HepG2 (cell line): ENCODE measurements around the gene ARHGAP12. TPM values are rescaled to one million over a fixed set of nuclear protein-coding genes. Genes with fewer than 3 reads are reported as not detected.

Source experiments
- ATAC-seq: fragments of 200-7000 bp; cut with Tn5 transposase; 3 replicates; pipeline ENCODE4 v1.9.1; 2020; ENCODE audit warnings: mild to moderate bottlenecking, moderate library complexity
- BruUV-seq: library from RNA; stranded (reverse); fragments of 400-500 nt; replicated peaks from 2 replicates; lab custom pipeline; 2021; lab: Mats Ljungman, UMichigan
- CTCF ChIA-PET: fragments of 300-600 bp; formaldehyde crosslinking; extraction: SDS; loops from one replicate; lab custom pipeline; 2021; ENCODE audit warnings: low total read pairs, inconsistent platforms, low intra/inter-chr PET ratio; lab: Yijun Ruan, JAX
- POLR2A ChIA-PET: fragments of 350-600 bp; sonication (Branson Sonifier 250); formaldehyde crosslinking; loops from one replicate; lab custom pipeline; 2020; ENCODE audit warnings: antibody characterized with exemption, inconsistent platforms; lab: Yijun Ruan, JAX
- DNase-seq: peaks from one replicate; pipeline ENCODE4 v3.0.0-alpha.2; 2015; ENCODE audit warnings: low spot score
- FAIRE-seq: peaks from 3 replicates; lab custom pipeline; 2011; peaks lifted over from hg19 to GRCh38; lab: Jason Lieb, UNC
- H2AFZ ChIP-seq: one replicate; pipeline ENCODE4 v1.6.1; 2011; ENCODE audit warnings: low read length, inconsistent platforms
- H3K27ac ChIP-seq: fragments of 300-600 bp; 3 replicates; pipeline ENCODE4 v1.8.0; 2011; ENCODE audit warnings: mixed run types, mild to moderate bottlenecking, mixed read lengths, low read length, inconsistent platforms; ENCODE audit not compliant: insufficient read depth; ENCODE audit errors: extremely low read length
- H3K27me3 ChIP-seq, 2 experiments: fragments of 200-600 bp in 1 of 2; 2 replicates in 1 of 2; 3 replicates in 1 of 2; pipeline versions ENCODE4 v1.6.0 to v1.8.0; 2011; ENCODE audit warnings: low read length in 2 of 2, mild to moderate bottlenecking in 2 of 2, moderate library complexity in 2 of 2, inconsistent platforms in 1 of 2; ENCODE audit not compliant: insufficient read depth in 2 of 2, control insufficient read depth in 1 of 2
- H3K36me3 ChIP-seq, 2 experiments: fragments of 200-600 bp in 1 of 2; replicated peaks in 1 of 2; 2 replicates in 1 of 2; 3 replicates in 1 of 2; pipeline versions ENCODE4 v1.5.1 to v1.8.0; 2011; ENCODE audit warnings: low read length in 2 of 2, inconsistent platforms in 1 of 2; ENCODE audit not compliant: insufficient read depth in 2 of 2, control insufficient read depth in 1 of 2
- H3K4me1 ChIP-seq: 2 replicates; pipeline ENCODE4 v1.5.1; 2012; ENCODE audit warnings: low read length, inconsistent platforms; ENCODE audit not compliant: insufficient read depth
- H3K4me2 ChIP-seq: 2 replicates; pipeline ENCODE4 v1.6.0; 2011; ENCODE audit warnings: low read depth, low read length, inconsistent platforms
- H3K4me3 ChIP-seq, 3 experiments: fragments of 200-600 bp in 1 of 3; sonication (generic), shearing (Covaris generic) in 1 of 3; replicated peaks in 1 of 3; 2 replicates each; pipeline ENCODE4 v1.5.1; 2011 to 2016; ENCODE audit warnings: low read length in 3 of 3, inconsistent platforms in 2 of 3, low read depth in 2 of 3, mild to moderate bottlenecking in 2 of 3, control low read depth in 1 of 3, mixed read lengths in 1 of 3; ENCODE audit not compliant: insufficient read depth in 1 of 3
- H3K79me2 ChIP-seq: one replicate; pipeline ENCODE4 v1.6.1; 2011; ENCODE audit warnings: low read length, inconsistent platforms; ENCODE audit not compliant: insufficient read depth
- H3K9ac ChIP-seq: 2 replicates; pipeline ENCODE4 v1.6.0; 2011; ENCODE audit warnings: mild to moderate bottlenecking, low read depth, low read length, inconsistent platforms; ENCODE audit not compliant: insufficient read depth
- H3K9me3 ChIP-seq: 2 replicates; pipeline ENCODE4 v1.5.1; 2012; ENCODE audit warnings: mild to moderate bottlenecking, low read length
- H4K20me1 ChIP-seq: 2 replicates; pipeline ENCODE4 v1.6.0; 2011; ENCODE audit warnings: inconsistent platforms, mild to moderate bottlenecking, low read length, moderate library complexity; ENCODE audit not compliant: insufficient read depth
- KMT2B ChIP-seq: IDR thresholded peaks from 2 replicates; pipeline ENCODE4 v1.6.1; 2016; ENCODE audit warnings: missing genetic modification reagents, missing compliant biosample characterization
- MAFF ChIP-seq: IDR thresholded peaks from 2 replicates; pipeline ENCODE4 v1.6.1; 2011; ENCODE audit warnings: low read depth, low read length, improper control_type of control experiment
- MAFK ChIP-seq, 2 experiments: IDR thresholded peaks in 1 of 2; conservative IDR thresholded peaks in 1 of 2; 2 replicates each; pipeline ENCODE4 v1.6.1; 2011; ENCODE audit warnings: improper control_type of control experiment in 2 of 2, low read length in 2 of 2
- MYC ChIP-seq: sonication (generic); formaldehyde crosslinking; IDR thresholded peaks from 2 replicates; pipeline ENCODE4 v1.9.0; 2021; ENCODE audit warnings: missing genetic modification reagents, borderline replicate concordance
- THAP11 ChIP-seq: IDR thresholded peaks from 2 replicates; pipeline ENCODE4 v1.6.1; 2016; ENCODE audit warnings: missing biosample characterization, missing genetic modification reagents
- ZNF672 ChIP-seq: sonication (generic); formaldehyde crosslinking; IDR thresholded peaks from 2 replicates; pipeline ENCODE4 v1.8.1; 2022; ENCODE audit warnings: missing genetic modification reagents
- ZSCAN25 ChIP-seq: sonication (generic); formaldehyde crosslinking; IDR thresholded peaks from 2 replicates; pipeline ENCODE4 v1.8.0; 2022; ENCODE audit warnings: mild to moderate bottlenecking, missing genetic modification reagents
- WGBS: methylation state at CpG from one replicate; pipeline ENCODE4 v1.1.6; 2017; ENCODE audit warnings: low lambda C conversion rate; 5-methylcytosine and 5-hydroxymethylcytosine counted together
- in situ Hi-C: cut with HindIII; loops from 2 replicates; pipeline ENCODE4 v1.10.0; 2017; ENCODE audit warnings: low pct_unique_long_range_greater_than_20kb; ENCODE audit not compliant: extremely low pct_ligation_motif_present
- intact Hi-C: fragments of 100-400 bp; cut with micrococcal nuclease; formaldehyde crosslinking; loops from one replicate; pipeline ENCODE4 v1.10.0; 2022; ENCODE audit not compliant: unreplicated experiment
- polyA plus RNA-seq, 8 experiments: library from polyadenylated mRNA; depleted of rRNA in 3 of 8; stranded (reverse) in 7 of 8; unstranded in 1 of 8; fragments of >200 nt; fragmentation: Illumina TruSeq in 4 of 8; extraction: Trizol in 4 of 8; gene quantifications; 2 replicates each; pipeline versions ENCODE4 v1.2.1 to v1.2.3, GENCODE V29; 2011 to 2016; ENCODE audit warnings: low read depth in 4 of 8, missing spikeins in 1 of 8, mixed read lengths in 1 of 8; ENCODE audit not compliant: insufficient read depth in 1 of 8
- total RNA-seq, 5 experiments: library from RNA; depleted of rRNA; stranded (reverse); fragments of >200 nt; fragmentation: Illumina TruSeq; extraction: Trizol; gene quantifications; 2 replicates each; pipeline ENCODE4 v1.2.3, GENCODE V29; 2016; ENCODE audit warnings: low read depth in 1 of 5
- TF ChIP-seq, protein P1 (sequence below): sonication (generic); formaldehyde crosslinking; IDR thresholded peaks from 2 replicates; pipeline ENCODE4 v1.5.1; 2020; ENCODE audit warnings: mild to moderate bottlenecking, missing genetic modification reagents, moderate library complexity
- TF ChIP-seq, protein P2 (sequence below): sonication (generic); formaldehyde crosslinking; IDR thresholded peaks from 2 replicates; pipeline ENCODE4 v1.5.0; 2020; ENCODE audit warnings: missing genetic modification reagents
- TF ChIP-seq, protein P3 (sequence below): IDR thresholded peaks from 2 replicates; pipeline ENCODE4 v1.6.1; 2012; ENCODE audit warnings: low read length, improper control_type of control experiment

Gene ARHGAP12
- total and polyA plus RNA-seq, 2 of the 13 experiments (the other 11 are each of a cell fraction or from before 2014, with no cell fraction given), result 25.0 to 54.6 TPM

DNA sequence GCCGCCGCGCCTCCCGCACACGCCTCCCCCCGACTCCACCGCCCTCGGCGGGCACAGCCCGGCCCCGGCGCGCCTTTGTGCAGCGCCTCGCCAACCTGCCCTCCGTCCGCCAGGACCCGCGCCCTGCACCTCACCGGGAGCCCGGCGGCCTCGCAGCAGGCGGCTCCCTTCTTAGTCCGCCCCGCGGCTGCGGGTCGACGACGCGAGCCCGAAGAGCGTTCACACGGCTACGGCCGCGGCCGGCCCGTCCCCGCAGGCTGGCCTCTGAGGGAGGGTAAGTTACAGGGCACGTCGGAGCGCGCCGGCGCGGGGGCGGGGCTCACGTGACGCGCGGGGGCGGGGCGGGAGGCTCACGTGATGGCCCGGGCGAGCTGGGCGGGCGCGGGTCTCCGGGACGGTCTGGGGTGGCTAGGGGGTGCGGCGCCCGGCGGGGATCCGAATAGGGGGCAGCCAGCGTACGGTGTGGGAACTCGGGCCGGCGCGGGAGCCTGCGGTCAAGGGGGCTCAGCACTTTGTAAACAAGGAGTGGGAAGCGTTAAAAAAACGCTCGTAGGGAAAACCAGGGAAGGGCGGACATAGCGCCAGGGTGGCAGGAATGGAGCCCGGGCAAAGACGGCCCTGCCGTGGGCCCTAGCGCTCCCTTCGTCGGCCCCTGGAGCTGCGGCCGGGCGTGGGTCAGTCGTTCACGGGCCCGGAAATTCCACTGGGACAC lies at the start of gene ARHGAP12 (continued):
- TF ChIP-seq, protein P1, sequence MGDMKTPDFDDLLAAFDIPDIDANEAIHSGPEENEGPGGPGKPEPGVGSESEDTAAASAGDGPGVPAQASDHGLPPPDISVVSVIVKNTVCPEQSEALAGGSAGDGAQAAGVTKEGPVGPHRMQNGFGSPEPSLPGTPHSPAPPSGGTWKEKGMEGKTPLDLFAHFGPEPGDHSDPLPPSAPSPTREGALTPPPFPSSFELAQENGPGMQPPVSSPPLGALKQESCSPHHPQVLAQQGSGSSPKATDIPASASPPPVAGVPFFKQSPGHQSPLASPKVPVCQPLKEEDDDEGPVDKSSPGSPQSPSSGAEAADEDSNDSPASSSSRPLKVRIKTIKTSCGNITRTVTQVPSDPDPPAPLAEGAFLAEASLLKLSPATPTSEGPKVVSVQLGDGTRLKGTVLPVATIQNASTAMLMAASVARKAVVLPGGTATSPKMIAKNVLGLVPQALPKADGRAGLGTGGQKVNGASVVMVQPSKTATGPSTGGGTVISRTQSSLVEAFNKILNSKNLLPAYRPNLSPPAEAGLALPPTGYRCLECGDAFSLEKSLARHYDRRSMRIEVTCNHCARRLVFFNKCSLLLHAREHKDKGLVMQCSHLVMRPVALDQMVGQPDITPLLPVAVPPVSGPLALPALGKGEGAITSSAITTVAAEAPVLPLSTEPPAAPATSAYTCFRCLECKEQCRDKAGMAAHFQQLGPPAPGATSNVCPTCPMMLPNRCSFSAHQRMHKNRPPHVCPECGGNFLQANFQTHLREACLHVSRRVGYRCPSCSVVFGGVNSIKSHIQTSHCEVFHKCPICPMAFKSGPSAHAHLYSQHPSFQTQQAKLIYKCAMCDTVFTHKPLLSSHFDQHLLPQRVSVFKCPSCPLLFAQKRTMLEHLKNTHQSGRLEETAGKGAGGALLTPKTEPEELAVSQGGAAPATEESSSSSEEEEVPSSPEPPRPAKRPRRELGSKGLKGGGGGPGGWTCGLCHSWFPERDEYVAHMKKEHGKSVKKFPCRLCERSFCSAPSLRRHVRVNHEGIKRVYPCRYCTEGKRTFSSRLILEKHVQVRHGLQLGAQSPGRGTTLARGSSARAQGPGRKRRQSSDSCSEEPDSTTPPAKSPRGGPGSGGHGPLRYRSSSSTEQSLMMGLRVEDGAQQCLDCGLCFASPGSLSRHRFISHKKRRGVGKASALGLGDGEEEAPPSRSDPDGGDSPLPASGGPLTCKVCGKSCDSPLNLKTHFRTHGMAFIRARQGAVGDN, result no peak; the same call in none of the 2 replicates
- TF ChIP-seq ZNF672 (CRISPR knock-in tag) (0 out of 2 replicates have a peak, but pooled peaks have one; percentile 21), THAP11 (CRISPR knock-in tag) (peak; percentile 62)

DNA sequence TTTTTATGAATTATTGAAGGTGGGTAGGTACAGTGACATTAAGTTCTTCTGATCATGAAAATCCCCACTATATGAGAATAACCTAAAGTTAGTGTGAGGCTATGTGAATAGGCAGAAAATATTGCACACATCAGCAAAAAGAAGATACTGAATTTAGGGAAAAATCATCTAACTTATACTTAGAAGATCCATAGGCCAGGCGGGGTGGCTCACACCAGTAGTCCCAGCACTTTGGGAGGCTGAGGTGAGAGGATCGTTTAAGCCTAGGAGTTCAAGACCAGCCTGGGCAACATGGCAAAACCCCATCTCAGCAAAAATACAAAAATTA lies 49.5 kb upstream of the ARHGAP12 start:
- BruUV-seq, result no TSS peak
- Histone ChIP-seq H3K9me3 (no peaks in the 10 kb centered on the region), H4K20me1 (no peaks in the 10 kb centered on the region), H3K4me1 (peaks cover 17% of the 10 kb centered on the region), H3K79me2 (no peaks in the 10 kb centered on the region), H3K4me2 (no peak overlapping the region), H3K27me3 (no peaks in the 10 kb centered on the region; a peak in 1 of 5 replicates), H3K27ac (no peak overlapping the region), H2AFZ (no peak overlapping the region), H3K4me3 (no peak overlapping the region), H3K36me3 (no peaks in the 10 kb centered on the region), H3K9ac (no peak overlapping the region)
- DNase-seq, result no peak
- intact Hi-C loops (no loop called here), in situ Hi-C loops (no loop called here)
- 68% methylated on average over 2 of the region's 2 CpGs for WGBS
- CTCF ChIA-PET, result no interaction called here
- ATAC-seq, result no peak
- POLR2A ChIA-PET, result no interaction called here
- TF ChIP-seq MAFK (conservative IDR thresholded peaks at IDR 0.05 in 1 of 2, IDR thresholded peaks at IDR 0.05 in 1 of 2; ENCODE audit: low read length in 2 of 2) (peak; percentile 96 to 98), MAFF (peak; percentile 97), MYC (no peak), KMT2B (CRISPR knock-in tag) (no peak), ZSCAN25 (CRISPR knock-in tag) (no peak)
- TF ChIP-seq, protein P2, sequence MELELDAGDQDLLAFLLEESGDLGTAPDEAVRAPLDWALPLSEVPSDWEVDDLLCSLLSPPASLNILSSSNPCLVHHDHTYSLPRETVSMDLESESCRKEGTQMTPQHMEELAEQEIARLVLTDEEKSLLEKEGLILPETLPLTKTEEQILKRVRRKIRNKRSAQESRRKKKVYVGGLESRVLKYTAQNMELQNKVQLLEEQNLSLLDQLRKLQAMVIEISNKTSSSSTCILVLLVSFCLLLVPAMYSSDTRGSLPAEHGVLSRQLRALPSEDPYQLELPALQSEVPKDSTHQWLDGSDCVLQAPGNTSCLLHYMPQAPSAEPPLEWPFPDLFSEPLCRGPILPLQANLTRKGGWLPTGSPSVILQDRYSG (CRISPR knock-in tag), result no peak
- TF ChIP-seq, protein P3, sequence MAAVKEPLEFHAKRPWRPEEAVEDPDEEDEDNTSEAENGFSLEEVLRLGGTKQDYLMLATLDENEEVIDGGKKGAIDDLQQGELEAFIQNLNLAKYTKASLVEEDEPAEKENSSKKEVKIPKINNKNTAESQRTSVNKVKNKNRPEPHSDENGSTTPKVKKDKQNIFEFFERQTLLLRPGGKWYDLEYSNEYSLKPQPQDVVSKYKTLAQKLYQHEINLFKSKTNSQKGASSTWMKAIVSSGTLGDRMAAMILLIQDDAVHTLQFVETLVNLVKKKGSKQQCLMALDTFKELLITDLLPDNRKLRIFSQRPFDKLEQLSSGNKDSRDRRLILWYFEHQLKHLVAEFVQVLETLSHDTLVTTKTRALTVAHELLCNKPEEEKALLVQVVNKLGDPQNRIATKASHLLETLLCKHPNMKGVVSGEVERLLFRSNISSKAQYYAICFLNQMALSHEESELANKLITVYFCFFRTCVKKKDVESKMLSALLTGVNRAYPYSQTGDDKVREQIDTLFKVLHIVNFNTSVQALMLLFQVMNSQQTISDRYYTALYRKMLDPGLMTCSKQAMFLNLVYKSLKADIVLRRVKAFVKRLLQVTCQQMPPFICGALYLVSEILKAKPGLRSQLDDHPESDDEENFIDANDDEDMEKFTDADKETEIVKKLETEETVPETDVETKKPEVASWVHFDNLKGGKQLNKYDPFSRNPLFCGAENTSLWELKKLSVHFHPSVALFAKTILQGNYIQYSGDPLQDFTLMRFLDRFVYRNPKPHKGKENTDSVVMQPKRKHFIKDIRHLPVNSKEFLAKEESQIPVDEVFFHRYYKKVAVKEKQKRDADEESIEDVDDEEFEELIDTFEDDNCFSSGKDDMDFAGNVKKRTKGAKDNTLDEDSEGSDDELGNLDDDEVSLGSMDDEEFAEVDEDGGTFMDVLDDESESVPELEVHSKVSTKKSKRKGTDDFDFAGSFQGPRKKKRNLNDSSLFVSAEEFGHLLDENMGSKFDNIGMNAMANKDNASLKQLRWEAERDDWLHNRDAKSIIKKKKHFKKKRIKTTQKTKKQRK, result no peak
- no peak for FAIRE-seq
